HCT116 (cell line): ENCODE data around the gene WWOX. TPM values are rescaled to one million over a fixed set of nuclear protein-coding genes. Genes with fewer than 3 reads are reported as not detected.

ENCODE experiments used
- ATAC-seq: fragments of 200-7000 bp; cut with Tn5 transposase; 2 replicates; pipeline ENCODE4 v1.9.1; 2020; ENCODE audit warnings: mild to moderate bottlenecking, moderate library complexity
- BruUV-seq: library from RNA; stranded (reverse); fragments of 400-500 nt; replicated peaks from 2 replicates; lab custom pipeline; 2021; lab: Mats Ljungman, UMichigan
- CTCF ChIA-PET: fragments of 300-600 bp; sonication (Branson Sonifier 250); formaldehyde crosslinking; loops from one replicate; lab custom pipeline; 2021; ENCODE audit warnings: antibody characterized with exemption; lab: Charles Lee
- POLR2A ChIA-PET: fragments of 300-600, 350-600 bp; sonication (Branson Sonifier 250); formaldehyde crosslinking; loops from one replicate; lab custom pipeline; 2021; ENCODE audit warnings: antibody characterized with exemption; lab: Charles Lee
- RAD21 ChIA-PET, 2 experiments: fragments of 300-600 bp; sonication (Branson Sonifier 250); formaldehyde crosslinking; loops; one replicate each; lab custom pipeline; 2023; ENCODE audit warnings: low total read pairs in 2 of 2; ENCODE audit not compliant: uncharacterized antibody in 2 of 2, unreplicated experiment in 2 of 2, low non-redundant PET in 1 of 2; lab: Charles Lee
- DNase-seq: peaks from one replicate; pipeline ENCODE4 v3.0.0-alpha.2; 2010; ENCODE audit warnings: low read depth, low spot score
- H2AFZ ChIP-seq: fragments of 200-600 bp; shearing (Covaris generic), sonication (generic); 2 replicates; pipeline ENCODE4 v1.6.1; 2017; ENCODE audit warnings: low read depth, mixed run types, mixed read lengths, antibody characterized with exemption, low read length; ENCODE audit not compliant: poor library complexity, severe bottlenecking
- H3K27ac ChIP-seq: 2 replicates; pipeline ENCODE4 v1.5.1; 2012; ENCODE audit warnings: low read depth, low read length
- H3K27me3 ChIP-seq: fragments of 200-600 bp; sonication (generic); 2 replicates; pipeline ENCODE4 v1.6.1; 2016; ENCODE audit warnings: mixed run types, low read length, mixed read lengths; ENCODE audit not compliant: insufficient read depth
- H3K36me3 ChIP-seq, 2 experiments: fragments of 200-500 bp in 1 of 2; fragments of 200-600 bp in 1 of 2; sonication (Bioruptor generic) in 1 of 2; sonication (generic) in 1 of 2; 2 replicates each; pipeline versions ENCODE4 v1.5.1 to v1.6.1; 2014 to 2016; ENCODE audit warnings: low read length in 2 of 2, inconsistent platforms in 1 of 2, mixed read lengths in 1 of 2, mixed run types in 1 of 2; ENCODE audit not compliant: insufficient read depth in 2 of 2, control insufficient read depth in 1 of 2
- H3K4me1 ChIP-seq, 2 experiments: fragments of 200-600 bp in 1 of 2; sonication (generic) in 1 of 2; 2 replicates each; pipeline versions ENCODE4 v1.5.1 to v1.6.1; 2012 to 2017; ENCODE audit warnings: low read length in 2 of 2, inconsistent platforms in 1 of 2, mild to moderate bottlenecking in 1 of 2, mixed read lengths in 1 of 2, mixed run types in 1 of 2, moderate library complexity in 1 of 2; ENCODE audit not compliant: insufficient read depth in 2 of 2, control insufficient read depth in 1 of 2
- H3K4me2 ChIP-seq: fragments of 200-600 bp; sonication (generic); 2 replicates; pipeline ENCODE4 v1.6.1; 2017; ENCODE audit warnings: mixed run types, low read length, mixed read lengths
- H3K4me3 ChIP-seq, 2 experiments: fragments of 200-600 bp in 1 of 2; sonication (generic) in 1 of 2; replicated peaks in 1 of 2; 2 replicates each; pipeline ENCODE4 v1.5.1; 2011 to 2016; ENCODE audit warnings: low read length in 2 of 2, control low read depth in 1 of 2, low read depth in 1 of 2, mild to moderate bottlenecking in 1 of 2, mixed read lengths in 1 of 2, mixed run types in 1 of 2
- H3K79me2 ChIP-seq: fragments of 200-600 bp; sonication (generic); 2 replicates; pipeline ENCODE4 v1.6.1; 2017; ENCODE audit warnings: mild to moderate bottlenecking, mixed run types, low read length, moderate library complexity, mixed read lengths; ENCODE audit not compliant: insufficient read depth
- H3K9ac ChIP-seq: fragments of 200-600 bp; sonication (generic); 2 replicates; pipeline ENCODE4 v1.6.1; 2016; ENCODE audit warnings: low read length, mixed read lengths
- H3K9me2 ChIP-seq: fragments of 200-600 bp; sonication (generic), shearing (Covaris generic); 2 replicates; pipeline ENCODE4 v1.6.1; 2017; ENCODE audit warnings: mixed run types, mild to moderate bottlenecking, moderate library complexity; ENCODE audit not compliant: insufficient read depth
- H3K9me3 ChIP-seq, 2 experiments: fragments of 200-500 bp in 1 of 2; fragments of 200-600 bp in 1 of 2; sonication (Bioruptor generic) in 1 of 2; sonication (generic) in 1 of 2; 2 replicates each; pipeline ENCODE4 v1.6.1; 2014 to 2017; ENCODE audit warnings: low read length in 2 of 2, mixed read lengths in 2 of 2, inconsistent platforms in 1 of 2, low read depth in 1 of 2, mild to moderate bottlenecking in 1 of 2, mixed run types in 1 of 2, moderate library complexity in 1 of 2; ENCODE audit not compliant: control insufficient read depth in 1 of 2, insufficient read depth in 1 of 2
- H4K20me1 ChIP-seq: fragments of 200-600 bp; sonication (generic), shearing (Covaris generic); 2 replicates; pipeline ENCODE4 v1.6.1; 2017; ENCODE audit warnings: mixed run types, mild to moderate bottlenecking, moderate library complexity; ENCODE audit not compliant: insufficient read depth
- CEBPB ChIP-seq: IDR thresholded peaks from 2 replicates; pipeline ENCODE4 v1.6.1; 2012; ENCODE audit warnings: low read depth
- ELF1 ChIP-seq: IDR thresholded peaks from 2 replicates; pipeline ENCODE4 v1.6.1; 2012; ENCODE audit warnings: low read depth, borderline replicate concordance
- JUND ChIP-seq: IDR thresholded peaks from 2 replicates; pipeline ENCODE4 v1.6.1; 2012
- MAX ChIP-seq: IDR thresholded peaks from 2 replicates; pipeline ENCODE4 v1.6.1; 2012
- POLR2A ChIP-seq: IDR thresholded peaks from 2 replicates; pipeline ENCODE4 v1.7.0; 2011; ENCODE audit warnings: borderline replicate concordance; ENCODE audit not compliant: insufficient read depth, insufficient read length; ENCODE audit errors: extremely low read depth
- POLR2AphosphoS5 ChIP-seq: IDR thresholded peaks from 2 replicates; pipeline ENCODE4 v1.6.1; 2011; ENCODE audit warnings: mild to moderate bottlenecking, low read depth, low read length, moderate library complexity
- SIN3A ChIP-seq: IDR thresholded peaks from 2 replicates; pipeline ENCODE4 v1.6.1; 2012; ENCODE audit warnings: low read depth
- SRF ChIP-seq: IDR thresholded peaks from 2 replicates; pipeline ENCODE4 v1.6.1; 2012; ENCODE audit warnings: low read depth
- YY1 ChIP-seq: IDR thresholded peaks from 2 replicates; pipeline ENCODE4 v1.6.1; 2011; ENCODE audit warnings: low read length, low read depth, moderate library complexity, mild to moderate bottlenecking; ENCODE audit not compliant: insufficient replicate concordance; ENCODE audit errors: extremely low read depth
- ZBTB33 ChIP-seq: IDR thresholded peaks from 2 replicates; pipeline ENCODE4 v1.6.1; 2011; ENCODE audit warnings: mild to moderate bottlenecking, low read length, moderate library complexity; ENCODE audit not compliant: insufficient replicate concordance; ENCODE audit errors: extremely low read depth
- ZFX ChIP-seq: fragments of 450-650 bp; IDR thresholded peaks from 2 replicates; pipeline ENCODE4 v1.6.1; 2017
- intact Hi-C: fragments of 100-400 bp; cut with micrococcal nuclease; formaldehyde crosslinking; loops from 2 replicates; pipeline ENCODE4 v1.10.0; 2022
- total RNA-seq: library from RNA; stranded (reverse); gene quantifications from one replicate; pipeline ENCODE4 v1.2.1, GENCODE V29; 2021; ENCODE audit not compliant: unreplicated experiment

The WWOX gene
- total RNA-seq, 1 experiment from 2014 or later, result 13.7 TPM

GRCh38 chr16:78352184-78352583, 252.7 kb downstream of the WWOX start:
- Histone ChIP-seq H3K9me2 (no peaks in the 10 kb centered on the region), H3K4me3 (no peak overlapping the region), H4K20me1 (no peaks in the 10 kb centered on the region), H3K9ac (no peak overlapping the region), H3K4me1 (no peaks in the 10 kb centered on the region), H3K27ac (no peak overlapping the region), H3K9me3 (no peaks in the 10 kb centered on the region), H3K4me2 (no peak overlapping the region), H3K36me3 (no peaks in the 10 kb centered on the region), H2AFZ (no peak overlapping the region), H3K79me2 (no peaks in the 10 kb centered on the region), H3K27me3 (no peaks in the 10 kb centered on the region)
- intact Hi-C loops, result no loop called here
- no peak for ATAC-seq
- RAD21 ChIA-PET, result no interaction called here
- POLR2A ChIA-PET, result no interaction called here
- DNase-seq, result no peak
- BruUV-seq, result no TSS peak
- TF ChIP-seq CEBPB (no peak), MAX (no peak), SIN3A (no peak), POLR2A (no peak), ELF1 (no peak), ZFX (no peak)
- CTCF ChIA-PET, result no interaction called here

GRCh38 chr16:78353640-78354275, 254.3 kb downstream of the WWOX start:
- CTCF ChIA-PET, result no interaction called here
- no peak for ATAC-seq

More at GRCh38 chr16:78353640-78354275, 254.3 kb downstream of the WWOX start:
- Histone ChIP-seq H3K27me3 (no peaks in the 10 kb centered on the region), H3K36me3 (no peaks in the 10 kb centered on the region), H3K9me3 (no peaks in the 10 kb centered on the region), H3K9me2 (no peaks in the 10 kb centered on the region), H3K4me1 (no peaks in the 10 kb centered on the region), H3K9ac (no peak overlapping the region), H3K79me2 (no peaks in the 10 kb centered on the region), H4K20me1 (no peaks in the 10 kb centered on the region), H3K27ac (no peak overlapping the region), H2AFZ (no peak overlapping the region)
- POLR2A ChIA-PET, result no interaction called here
- DNase-seq, result no peak
- intact Hi-C loops, result no loop called here
- BruUV-seq, result no TSS peak
- TF ChIP-seq POLR2AphosphoS5 (no peak), ZBTB33 (no peak), SRF (no peak), JUND (no peak), YY1 (no peak)
- TF ChIP-seq, all 23 proteins: peak for 0
- no peak overlapping the region for H3K4me2 ChIP-seq
- H3K4me3 ChIP-seq, result no peak overlapping the region
- RAD21 ChIA-PET, result no interaction called here
